CD8-positive, alpha-beta memory T cell (primary cell): Measurements from ENCODE around the gene MROH2A. TPM values are rescaled to one million over a fixed set of nuclear protein-coding genes. Genes with fewer than 3 reads are reported as not detected.

Experiments
- CTCF ChIA-PET: fragments of 350-600 bp; sonication (Branson Sonifier 250); formaldehyde crosslinking; loops from one replicate; lab custom pipeline; 2021; ENCODE audit warnings: antibody characterized with exemption; lab: Charles Lee
- POLR2A ChIA-PET: fragments of 350-600 bp; sonication (Branson Sonifier 250); formaldehyde crosslinking; loops from one replicate; lab custom pipeline; 2021; ENCODE audit warnings: antibody characterized with exemption; lab: Charles Lee
- DNase-seq, 5 donors: peaks; one replicate each; pipeline versions ENCODE4 v3.0.0 to v3.0.0-alpha.2; 2020 to 2022; ENCODE audit warnings: mixed read lengths in 1 of 5
- H3K27ac ChIP-seq: one replicate; pipeline ENCODE4 v1.7.0; 2013; ENCODE audit warnings: low read depth, mild to moderate bottlenecking, low read length, moderate library complexity
- H3K27me3 ChIP-seq: 2 replicates; pipeline ENCODE4 v1.7.0; 2013; ENCODE audit warnings: low read length, mild to moderate bottlenecking; ENCODE audit not compliant: insufficient read depth, poor library complexity, severe bottlenecking
- H3K36me3 ChIP-seq: 2 replicates; pipeline ENCODE4 v1.7.0; 2013; ENCODE audit warnings: mild to moderate bottlenecking, low read length, moderate library complexity; ENCODE audit not compliant: insufficient read depth
- H3K4me1 ChIP-seq: 2 replicates; pipeline ENCODE4 v1.7.0; 2013; ENCODE audit warnings: mild to moderate bottlenecking, low read length, moderate library complexity; ENCODE audit not compliant: insufficient read depth
- H3K4me3 ChIP-seq: 2 replicates; pipeline ENCODE4 v1.7.0; 2013; ENCODE audit warnings: mild to moderate bottlenecking, low read length
- H3K9me3 ChIP-seq: 2 replicates; pipeline ENCODE4 v1.7.0; 2013; ENCODE audit warnings: mild to moderate bottlenecking, low read length
- H3K27ac Mint-ChIP-seq, 8 donors: one replicate each; pipeline ENCODE4 v1.8.0; 2020 to 2021; ENCODE audit warnings: mixed read lengths in 8 of 8, mild to moderate bottlenecking in 6 of 8, inconsistent platforms in 3 of 8, moderate library complexity in 3 of 8
- H3K27me3 Mint-ChIP-seq, 2 donors: one replicate each; pipeline ENCODE4 v1.8.0; 2020 to 2021; ENCODE audit warnings: mixed read lengths in 2 of 2, mild to moderate bottlenecking in 1 of 2, moderate library complexity in 1 of 2
- H3K36me3 Mint-ChIP-seq, 3 donors: one replicate each; pipeline ENCODE4 v1.8.0; 2020 to 2021; ENCODE audit warnings: mixed read lengths in 3 of 3, inconsistent platforms in 1 of 3, mild to moderate bottlenecking in 1 of 3
- H3K4me1 Mint-ChIP-seq, 3 donors: one replicate each; pipeline ENCODE4 v1.8.0; 2020 to 2021; ENCODE audit warnings: mixed read lengths in 3 of 3, inconsistent platforms in 1 of 3, mild to moderate bottlenecking in 1 of 3
- H3K4me3 Mint-ChIP-seq, 7 donors: one replicate each; pipeline ENCODE4 v1.8.0; 2020 to 2021; ENCODE audit warnings: mixed read lengths in 7 of 7, mild to moderate bottlenecking in 6 of 7, moderate library complexity in 4 of 7, inconsistent platforms in 2 of 7
- H3K9me3 Mint-ChIP-seq, 5 donors: one replicate each; pipeline ENCODE4 v1.8.0; 2020 to 2022; ENCODE audit warnings: mixed read lengths in 5 of 5, mild to moderate bottlenecking in 3 of 5, moderate library complexity in 2 of 5, inconsistent platforms in 1 of 5
- polyA plus RNA-seq: library from polyadenylated mRNA; unstranded; fragments of 300-500 nt; fragmentation: Illumina TruSeq; gene quantifications from one replicate; pipeline ENCODE4 v1.2.3, GENCODE V29; 2021
- total RNA-seq, 2 experiments: library from RNA; stranded (reverse); gene quantifications; one replicate each; pipeline ENCODE4 v1.2.3, GENCODE V29; 2021

MROH2A gene
- total and polyA plus RNA-seq, 3 experiments from 2014 or later, result not detected

GRCh38 chr2:233835230-233836186 lies 57.4 kb downstream of the MROH2A start:
- peaks cover 0 to 1% of the 10 kb centered on the region in 2 donors for H3K27me3 Mint-ChIP-seq
- peak overlapping the region in 1 of 8 donors; percentile 9 for H3K27ac Mint-ChIP-seq
- Histone ChIP-seq H3K4me3 (no peak overlapping the region), H3K9me3 (no peaks in the 10 kb centered on the region), H3K4me1 (no peaks in the 10 kb centered on the region), H3K27me3 (no peaks in the 10 kb centered on the region), H3K36me3 (no peaks in the 10 kb centered on the region), H3K27ac (no peak overlapping the region)
- peaks cover 0 to 24% (median 0%) of the 10 kb centered on the region in 3 donors for H3K4me1 Mint-ChIP-seq
- H3K9me3 Mint-ChIP-seq, result no peaks in the 10 kb centered on the region
- CTCF ChIA-PET, result no interaction called here
- peak in 1 of 5 donors; percentile 36 for DNase-seq
- no peak overlapping the region for H3K4me3 Mint-ChIP-seq
- POLR2A ChIA-PET, result no interaction called here
- H3K36me3 Mint-ChIP-seq, result no peaks in the 10 kb centered on the region

GRCh38 chr2:233836359-233836758 lies 58.2 kb downstream of the MROH2A start:
- Mint-ChIP-seq H3K4me3 (no peak overlapping the region), H3K27me3 (peaks cover 0 to 1% of the 10 kb centered on the region in 2 donors), H3K27ac (no peak overlapping the region), H3K4me1 (peaks cover 0 to 24% (median 0%) of the 10 kb centered on the region in 3 donors), H3K9me3 (no peaks in the 10 kb centered on the region), H3K36me3 (no peaks in the 10 kb centered on the region)
- CTCF ChIA-PET, result no interaction called here
- POLR2A ChIA-PET, result no interaction called here
- Histone ChIP-seq H3K36me3 (no peaks in the 10 kb centered on the region), H3K4me1 (no peaks in the 10 kb centered on the region), H3K27me3 (no peaks in the 10 kb centered on the region), H3K4me3 (no peak overlapping the region), H3K9me3 (no peaks in the 10 kb centered on the region), H3K27ac (no peak overlapping the region)
- DNase-seq, result no peak

GRCh38 chr2:233837694-233838229 lies 59.6 kb downstream of the MROH2A start:
- POLR2A ChIA-PET, result no interaction called here
- peak overlapping the region in 2 of 8 donors; percentile 10 to 72 for H3K27ac Mint-ChIP-seq
- H3K36me3 ChIP-seq, result no peaks in the 10 kb centered on the region

GRCh38 chr2:233838251-233838650 lies 60.1 kb downstream of the MROH2A start:
- H3K9me3 ChIP-seq, result no peaks in the 10 kb centered on the region
- H3K27ac Mint-ChIP-seq, result peak overlapping the region in 2 of 8 donors; percentile 49 to 72
- H3K27me3 ChIP-seq, result no peaks in the 10 kb centered on the region
- DNase-seq, result no peak
- peak overlapping the region in 1 of 7 donors; percentile 13 for H3K4me3 Mint-ChIP-seq
- ChIA-PET POLR2A (no interaction called here), CTCF (no interaction called here)
- H3K36me3 ChIP-seq, result no peaks in the 10 kb centered on the region
- no peaks in the 10 kb centered on the region for H3K9me3 Mint-ChIP-seq
- H3K4me1 Mint-ChIP-seq, result peaks cover 0 to 24% (median 0%) of the 10 kb centered on the region in 3 donors
- no peak overlapping the region for H3K4me3 ChIP-seq
- H3K4me1 ChIP-seq, result no peaks in the 10 kb centered on the region
- H3K27me3 Mint-ChIP-seq, result peaks cover 0 to 1% of the 10 kb centered on the region in 2 donors
- no peaks in the 10 kb centered on the region for H3K36me3 Mint-ChIP-seq
- H3K27ac ChIP-seq, result no peak overlapping the region

More at GRCh38 chr2:233837694-233838229, 59.6 kb downstream of the MROH2A start:
- H3K9me3 Mint-ChIP-seq, result no peaks in the 10 kb centered on the region
- H3K36me3 Mint-ChIP-seq, result no peaks in the 10 kb centered on the region
- Histone ChIP-seq H3K27ac (no peak overlapping the region), H3K27me3 (no peaks in the 10 kb centered on the region), H3K4me1 (no peaks in the 10 kb centered on the region), H3K9me3 (no peaks in the 10 kb centered on the region), H3K4me3 (no peak overlapping the region)
- CTCF ChIA-PET, result no interaction called here
- H3K4me1 Mint-ChIP-seq, result peaks cover 0 to 24% (median 0%) of the 10 kb centered on the region in 3 donors
- peaks cover 0 to 1% of the 10 kb centered on the region in 2 donors for H3K27me3 Mint-ChIP-seq
- H3K4me3 Mint-ChIP-seq, result no peak overlapping the region
- DNase-seq, result no peak

GRCh38 chr2:233838726-233839446 lies 60.8 kb downstream of the MROH2A start:
- no peak overlapping the region for H3K27ac Mint-ChIP-seq

GRCh38 chr2:233839447-233839820 lies 61.3 kb downstream of the MROH2A start:
- H3K9me3 ChIP-seq, result no peaks in the 10 kb centered on the region
- ChIA-PET POLR2A (no interaction called here), CTCF (no interaction called here)
- no peak for DNase-seq
- no peaks in the 10 kb centered on the region for H3K4me1 ChIP-seq
- H3K27me3 ChIP-seq, result no peaks in the 10 kb centered on the region
- Mint-ChIP-seq H3K4me3 (no peak overlapping the region), H3K36me3 (no peaks in the 10 kb centered on the region), H3K9me3 (no peaks in the 10 kb centered on the region), H3K27me3 (no peaks in the 10 kb centered on the region), H3K27ac (no peak overlapping the region), H3K4me1 (peaks cover 0 to 24% (median 0%) of the 10 kb centered on the region in 3 donors)
- H3K4me3 ChIP-seq, result no peak overlapping the region
- no peak overlapping the region for H3K27ac ChIP-seq
- no peaks in the 10 kb centered on the region for H3K36me3 ChIP-seq

More at GRCh38 chr2:233838726-233839446, 60.8 kb downstream of the MROH2A start:
- ChIA-PET CTCF (no interaction called here), POLR2A (no interaction called here)
- Mint-ChIP-seq H3K36me3 (no peaks in the 10 kb centered on the region), H3K27me3 (no peaks in the 10 kb centered on the region), H3K4me1 (peaks cover 0 to 24% (median 0%) of the 10 kb centered on the region in 3 donors), H3K4me3 (no peak overlapping the region), H3K9me3 (no peaks in the 10 kb centered on the region)
- no peaks in the 10 kb centered on the region for H3K9me3 ChIP-seq
- no peak overlapping the region for H3K27ac ChIP-seq
- no peaks in the 10 kb centered on the region for H3K4me1 ChIP-seq
- no peaks in the 10 kb centered on the region for H3K27me3 ChIP-seq
- DNase-seq, result no peak
- no peaks in the 10 kb centered on the region for H3K36me3 ChIP-seq
- H3K4me3 ChIP-seq, result no peak overlapping the region

GRCh38 chr2:233840520-233840919 lies 62.4 kb downstream of the MROH2A start:
- ChIA-PET POLR2A (no interaction called here), CTCF (no interaction called here)
- no peaks in the 10 kb centered on the region for H3K9me3 Mint-ChIP-seq
- Histone ChIP-seq H3K9me3 (no peaks in the 10 kb centered on the region), H3K4me1 (no peaks in the 10 kb centered on the region), H3K4me3 (no peak overlapping the region), H3K27ac (no peak overlapping the region), H3K27me3 (no peaks in the 10 kb centered on the region), H3K36me3 (no peaks in the 10 kb centered on the region)
- no peak overlapping the region for H3K4me3 Mint-ChIP-seq
- peaks cover 0 to 24% (median 0%) of the 10 kb centered on the region in 3 donors for H3K4me1 Mint-ChIP-seq
- no peak for DNase-seq
- peak overlapping the region in 2 of 8 donors; percentile 13 to 36 for H3K27ac Mint-ChIP-seq
- no peaks in the 10 kb centered on the region for H3K27me3 Mint-ChIP-seq
- no peaks in the 10 kb centered on the region for H3K36me3 Mint-ChIP-seq

- Histone ChIP-seq H3K36me3 (no peaks in the 10 kb centered on the region), H3K4me3 (no peak overlapping the region), H3K4me1 (no peaks in the 10 kb centered on the region), H3K27ac (no peak overlapping the region), H3K9me3 (no peaks in the 10 kb centered on the region), H3K27me3 (no peaks in the 10 kb centered on the region)
- Mint-ChIP-seq H3K36me3 (no peaks in the 10 kb centered on the region), H3K4me3 (no peak overlapping the region), H3K4me1 (peaks cover 0 to 24% (median 0%) of the 10 kb centered on the region in 3 donors), H3K27ac (no peak overlapping the region), H3K9me3 (no peaks in the 10 kb centered on the region), H3K27me3 (no peaks in the 10 kb centered on the region)
- CTCF ChIA-PET, result no interaction called here
- POLR2A ChIA-PET, result no interaction called here
- no peak for DNase-seq
Measured at GRCh38 chr2:233841183-233841582, 63.1 kb downstream of the MROH2A start.
